Ascending aorta (tissue), 2 donors: Measurements from ENCODE around the gene BPHL. TPM values are rescaled to one million over a fixed set of nuclear protein-coding genes. Genes with fewer than 3 reads are reported as not detected.
"Not testable (repeated sequence)": the region's sequence is repeated elsewhere in the genome, so short reads cannot be mapped to it uniquely, and the experiment has no call there.

Experiments used
- DNase-seq, 2 donors: peaks; one replicate each; pipeline ENCODE4 v3.0.0-alpha.2; 2019; ENCODE audit warnings: low spot score in 2 of 2
- H3K27ac ChIP-seq, 2 donors: fragments of 200-600 bp; sonication (generic); one replicate each; pipeline ENCODE4 v1.5.1; 2016 to 2017; ENCODE audit warnings: mild to moderate bottlenecking in 1 of 2
- H3K27me3 ChIP-seq: fragments of 200-600 bp; sonication (generic); one replicate; pipeline ENCODE4 v1.5.1; 2017
- H3K36me3 ChIP-seq, 2 donors: fragments of 200-600 bp; sonication (generic); one replicate each; pipeline ENCODE4 v1.5.1; 2016
- H3K4me1 ChIP-seq, 2 donors: fragments of 200-600 bp; sonication (generic); one replicate each; pipeline ENCODE4 v1.5.1; 2016 to 2017; ENCODE audit warnings: mild to moderate bottlenecking in 1 of 2
- H3K4me3 ChIP-seq, 2 donors: fragments of 200-600 bp; sonication (generic); one replicate each; pipeline ENCODE4 v1.5.1; 2016 to 2017; ENCODE audit warnings: mild to moderate bottlenecking in 1 of 2
- H3K9me3 ChIP-seq, 2 donors: fragments of 200-600 bp; sonication (generic); one replicate each; pipeline ENCODE4 v1.5.1; 2016
- intact Hi-C: fragments of 100-400 bp; cut with DNase I; formaldehyde crosslinking; loops from one replicate; pipeline ENCODE4 v1.15.1; 2023
- total RNA-seq: library from RNA; depleted of rRNA; stranded (reverse); fragments of >200 nt; gene quantifications from one replicate; pipeline ENCODE4 v1.1.0, GENCODE V29; 2016
- TF ChIP-seq, protein P1 (sequence below), 3 experiments: fragments of 200-600 bp in 2 of 3; fragments of 450-650 bp in 1 of 3; sonication (generic) in 2 of 3; IDR thresholded peaks; one replicate each; pipeline ENCODE4 v1.5.1; 2016 to 2019; ENCODE audit warnings: antibody characterized with exemption in 3 of 3, mild to moderate bottlenecking in 1 of 3, moderate library complexity in 1 of 3

Gene BPHL
- total RNA-seq, 1 donor from 2014 or later, result 7.7 TPM

DNA sequence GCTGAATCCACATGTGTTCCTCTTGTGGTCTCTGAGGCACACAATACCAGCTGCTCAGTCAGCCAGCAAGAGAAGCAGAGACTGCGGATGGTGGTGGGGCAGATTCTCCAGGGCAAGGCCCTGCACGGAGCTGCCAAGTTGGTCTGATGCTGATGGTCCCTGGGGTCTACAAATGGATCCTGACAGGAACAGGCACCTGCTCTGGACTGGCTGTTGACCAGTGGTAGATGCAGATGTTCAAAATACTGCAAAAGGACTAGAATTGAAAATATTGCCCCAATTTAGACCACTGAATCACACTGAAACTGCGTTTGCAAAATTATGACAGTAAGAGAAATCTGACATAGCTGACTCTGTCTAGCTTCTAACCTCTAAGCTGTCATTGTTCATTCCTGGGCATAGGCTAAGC, 68.5 kb downstream of the BPHL start:
- TF ChIP-seq, protein P1, sequence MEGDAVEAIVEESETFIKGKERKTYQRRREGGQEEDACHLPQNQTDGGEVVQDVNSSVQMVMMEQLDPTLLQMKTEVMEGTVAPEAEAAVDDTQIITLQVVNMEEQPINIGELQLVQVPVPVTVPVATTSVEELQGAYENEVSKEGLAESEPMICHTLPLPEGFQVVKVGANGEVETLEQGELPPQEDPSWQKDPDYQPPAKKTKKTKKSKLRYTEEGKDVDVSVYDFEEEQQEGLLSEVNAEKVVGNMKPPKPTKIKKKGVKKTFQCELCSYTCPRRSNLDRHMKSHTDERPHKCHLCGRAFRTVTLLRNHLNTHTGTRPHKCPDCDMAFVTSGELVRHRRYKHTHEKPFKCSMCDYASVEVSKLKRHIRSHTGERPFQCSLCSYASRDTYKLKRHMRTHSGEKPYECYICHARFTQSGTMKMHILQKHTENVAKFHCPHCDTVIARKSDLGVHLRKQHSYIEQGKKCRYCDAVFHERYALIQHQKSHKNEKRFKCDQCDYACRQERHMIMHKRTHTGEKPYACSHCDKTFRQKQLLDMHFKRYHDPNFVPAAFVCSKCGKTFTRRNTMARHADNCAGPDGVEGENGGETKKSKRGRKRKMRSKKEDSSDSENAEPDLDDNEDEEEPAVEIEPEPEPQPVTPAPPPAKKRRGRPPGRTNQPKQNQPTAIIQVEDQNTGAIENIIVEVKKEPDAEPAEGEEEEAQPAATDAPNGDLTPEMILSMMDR (IDR thresholded peaks at IDR 0.05), result no peak
- no peak overlapping the region for H3K27ac ChIP-seq
- no peaks in the 10 kb centered on the region for H3K27me3 ChIP-seq
- no peak for DNase-seq
- intact Hi-C loops, result no loop called here
- H3K36me3 ChIP-seq, result no peaks in the 10 kb centered on the region
- H3K9me3 ChIP-seq, result no peaks in the 10 kb centered on the region
- H3K4me1 ChIP-seq, result no peaks in the 10 kb centered on the region
- no peak overlapping the region for H3K4me3 ChIP-seq

GRCh38 chr6:3188262-3188661, 69.8 kb downstream of the BPHL start:
- no peaks in the 10 kb centered on the region for H3K4me1 ChIP-seq
- DNase-seq, result no peak
- H3K9me3 ChIP-seq, result no peaks in the 10 kb centered on the region
- TF ChIP-seq, protein P1 (IDR thresholded peaks at IDR 0.05), result no peak
- H3K27ac ChIP-seq, result no peak overlapping the region
- H3K4me3 ChIP-seq, result no peak overlapping the region
- intact Hi-C loops, result no loop called here
- no peaks in the 10 kb centered on the region for H3K36me3 ChIP-seq
- no peaks in the 10 kb centered on the region for H3K27me3 ChIP-seq

GRCh38 chr6:3189192-3189591, 70.7 kb downstream of the BPHL start:
- H3K9me3 ChIP-seq, H3K27ac ChIP-seq, DNase-seq, intact Hi-C loops, H3K4me3 ChIP-seq, H3K4me1 ChIP-seq, H3K36me3 ChIP-seq, H3K27me3 ChIP-seq: not testable (repeated sequence)

GRCh38 chr6:3190056-3190455, 71.5 kb downstream of the BPHL start:
- Histone ChIP-seq H3K4me1 (no peaks in the 10 kb centered on the region), H3K9me3 (no peaks in the 10 kb centered on the region), H3K27ac (no peak overlapping the region), H3K36me3 (no peaks in the 10 kb centered on the region), H3K27me3 (no peaks in the 10 kb centered on the region), H3K4me3 (no peak overlapping the region)
- TF ChIP-seq, protein P1 (IDR thresholded peaks at IDR 0.05), result no peak
- no peak for DNase-seq
- intact Hi-C loops, result no loop called here

DNA sequence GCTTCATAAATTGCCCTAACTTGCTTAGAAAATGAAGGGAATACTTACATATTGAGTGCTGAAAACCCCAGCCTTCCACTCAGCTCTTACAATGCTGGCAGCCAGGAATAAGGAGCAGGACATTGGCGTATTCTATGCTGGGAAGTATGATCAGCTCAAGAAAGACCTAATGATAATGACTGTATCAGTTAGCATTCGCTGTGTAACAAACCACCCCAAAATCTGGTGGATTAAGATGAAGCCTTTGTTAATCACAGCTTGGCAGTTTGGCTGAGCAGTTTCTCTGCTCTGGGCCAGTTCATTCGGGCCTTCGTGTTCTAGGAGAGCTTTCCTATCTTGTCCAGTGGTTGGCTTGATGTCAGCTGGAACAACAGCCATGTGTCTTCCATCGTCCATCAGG, 72.3 kb downstream of the BPHL start:
- intact Hi-C loops, result no loop called here
- no peaks in the 10 kb centered on the region for H3K27me3 ChIP-seq
- no peak for DNase-seq
- no peaks in the 10 kb centered on the region for H3K9me3 ChIP-seq
- TF ChIP-seq, protein P1 (IDR thresholded peaks at IDR 0.05), result no peak
- no peak overlapping the region for H3K27ac ChIP-seq
- no peak overlapping the region for H3K4me3 ChIP-seq
- no peaks in the 10 kb centered on the region for H3K4me1 ChIP-seq
- H3K36me3 ChIP-seq, result no peaks in the 10 kb centered on the region

DNA sequence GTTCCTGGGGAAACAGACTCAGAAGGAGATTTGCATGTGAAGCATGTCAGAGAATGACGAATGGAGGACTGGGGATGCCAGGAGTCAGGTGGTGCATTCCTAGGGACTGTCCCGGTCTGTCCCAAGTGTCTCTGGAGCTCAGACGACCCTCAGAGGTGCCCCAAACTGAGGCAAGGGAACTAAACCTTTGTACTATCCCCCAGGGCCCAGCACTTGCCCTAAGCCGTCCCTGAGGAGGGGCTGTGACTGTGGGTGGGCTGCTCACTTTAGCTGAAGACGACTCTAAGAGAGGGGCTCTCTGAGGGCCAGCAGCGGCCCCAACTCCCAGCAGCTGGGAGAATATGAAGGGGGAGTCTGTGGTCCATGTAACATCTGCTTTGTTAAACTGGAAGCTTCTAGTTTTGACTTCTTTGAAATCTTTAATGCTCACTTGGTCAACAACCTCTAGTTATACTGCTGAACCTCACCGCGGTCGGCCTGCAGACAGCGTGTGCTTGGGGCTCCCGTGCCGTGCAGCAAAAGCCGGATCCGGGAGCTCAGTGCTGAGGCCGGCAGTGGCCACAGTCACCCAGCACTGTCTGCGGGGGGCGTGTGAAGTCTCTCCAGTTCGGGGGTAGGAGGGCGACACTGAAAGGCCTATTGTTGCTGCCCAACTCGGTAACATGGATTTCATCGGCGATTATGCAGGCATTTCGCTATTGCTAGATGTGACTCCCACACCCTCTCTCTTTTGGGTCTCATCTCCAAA, 74.8 kb downstream of the BPHL start:
- H3K9me3 ChIP-seq, result no peaks in the 10 kb centered on the region
- no peaks in the 10 kb centered on the region for H3K36me3 ChIP-seq
- intact Hi-C loops, result no loop called here

More for the DNA sequence above, 74.8 kb downstream of the BPHL start:
- no peak for DNase-seq
- TF ChIP-seq, protein P1 (IDR thresholded peaks at IDR 0.05), result no peak
- no peaks in the 10 kb centered on the region for H3K27me3 ChIP-seq
- no peaks in the 10 kb centered on the region for H3K4me1 ChIP-seq
- H3K27ac ChIP-seq, result no peak overlapping the region
- no peak overlapping the region for H3K4me3 ChIP-seq
